Common myeloid progenitor, CD34-positive (primary cell): ENCODE data around the gene PPFIBP2.

Experiments
- CTCF ChIA-PET: fragments of 350-600 bp; sonication (Branson Sonifier 250); formaldehyde crosslinking; loops from one replicate; lab custom pipeline; 2021; ENCODE audit warnings: antibody characterized with exemption; lab: Charles Lee
- POLR2A ChIA-PET: fragments of 350-600 bp; sonication (Branson Sonifier 250); formaldehyde crosslinking; loops from one replicate; lab custom pipeline; 2021; ENCODE audit warnings: antibody characterized with exemption; lab: Charles Lee
- DNase-seq, 3 donors: peaks; one replicate each; pipeline versions ENCODE4 v3.0.0 to v3.0.0-alpha.2; 2013
- H3K27ac ChIP-seq, 2 experiments: 1 replicate in 1 of 2; 2 replicates in 1 of 2; pipeline ENCODE4 v1.7.0; 2013; ENCODE audit warnings: inconsistent platforms in 2 of 2, low read length in 2 of 2, mild to moderate bottlenecking in 2 of 2, low read depth in 1 of 2, moderate library complexity in 1 of 2; ENCODE audit not compliant: severe bottlenecking in 2 of 2, insufficient read depth in 1 of 2, poor library complexity in 1 of 2
- H3K27me3 ChIP-seq, 5 experiments: replicated peaks in 2 of 5; 1 replicate in 3 of 5; 2 replicates in 2 of 5; pipeline versions ENCODE4 v1.6.1 to v1.7.0; 2013; ENCODE audit warnings: low read length in 4 of 5, mild to moderate bottlenecking in 2 of 5, moderate library complexity in 2 of 5, inconsistent platforms in 1 of 5; ENCODE audit not compliant: insufficient read depth in 5 of 5, control insufficient read depth in 4 of 5
- H3K36me3 ChIP-seq, 4 experiments: 1 replicate in 2 of 4; 2 replicates in 2 of 4; pipeline versions ENCODE4 v1.6.1 to v1.7.0; 2013; ENCODE audit warnings: low read length in 3 of 4, control low read depth in 1 of 4, mild to moderate bottlenecking in 1 of 4; ENCODE audit not compliant: control insufficient read depth in 4 of 4, insufficient read depth in 4 of 4
- H3K4me1 ChIP-seq, 4 experiments: 1 replicate in 3 of 4; 2 replicates in 1 of 4; pipeline versions ENCODE4 v1.6.1 to v1.7.1; 2013; ENCODE audit warnings: low read length in 3 of 4, mild to moderate bottlenecking in 3 of 4, control low read depth in 1 of 4, inconsistent platforms in 1 of 4, moderate library complexity in 1 of 4; ENCODE audit not compliant: control insufficient read depth in 4 of 4, insufficient read depth in 4 of 4; ENCODE audit errors: control extremely low read depth in 1 of 4
- H3K4me3 ChIP-seq, 7 experiments: 1 replicate in 4 of 7; 2 replicates in 3 of 7; pipeline versions ENCODE4 v1.5.1 to v1.7.0; 2013; ENCODE audit warnings: mild to moderate bottlenecking in 7 of 7, low read length in 6 of 7, moderate library complexity in 6 of 7, inconsistent platforms in 2 of 7, low read depth in 2 of 7, control low read depth in 1 of 7; ENCODE audit not compliant: insufficient read depth in 4 of 7, control insufficient read depth in 1 of 7; ENCODE audit errors: extremely low read depth in 1 of 7
- H3K9me3 ChIP-seq, 5 experiments: 1 replicate in 4 of 5; 2 replicates in 1 of 5; pipeline versions ENCODE4 v1.6.1 to v1.7.1; 2013; ENCODE audit warnings: low read length in 4 of 5, mild to moderate bottlenecking in 2 of 5, inconsistent platforms in 1 of 5, low read depth in 1 of 5, moderate library complexity in 1 of 5; ENCODE audit not compliant: control insufficient read depth in 4 of 5, insufficient read depth in 2 of 5; ENCODE audit errors: control extremely low read depth in 1 of 5
- WGBS: methylation state at CpG from one replicate; pipeline ENCODE4 v1.1.5; 2013; ENCODE audit not compliant: insufficient coverage; 5-methylcytosine and 5-hydroxymethylcytosine counted together

PPFIBP2 gene

GRCh38 chr11:7570241-7570640 lies 56.4 kb downstream of the PPFIBP2 start:
- Histone ChIP-seq H3K27me3 (peaks cover 0 to 83% (median 42%) of the 10 kb centered on the region in 5 experiments), H3K9me3 (peaks cover 0 to 13% (median 5%) of the 10 kb centered on the region in 5 experiments), H3K4me3 (no peak overlapping the region), H3K36me3 (no peaks in the 10 kb centered on the region), H3K27ac (no peak overlapping the region), H3K4me1 (no peaks in the 10 kb centered on the region)
- no peak for DNase-seq
- POLR2A ChIA-PET: no interaction called here
- 100% methylated on average over 2 of the region's 2 CpGs for WGBS
- CTCF ChIA-PET: interaction anchor here (0.7 to 2.7 kb wide), 7 partner anchors 53 to 128 kb away, joined by 3 to 10 read pairs (median 5); no protein-coding TSS in a partner anchor

- DNase-seq: no peak
- ChIA-PET POLR2A (no interaction called here), CTCF (interaction anchor here (0.7 to 2.7 kb wide), 18 partner anchors 9 to 471 kb away, joined by 3 to 15 read pairs (median 4); no protein-coding TSS in a partner anchor)
- no peak overlapping the region for H3K27ac ChIP-seq
- WGBS: no CpG with 5 or more reads among the region's 1 CpG
- H3K36me3 ChIP-seq: no peaks in the 10 kb centered on the region
- peaks cover 0 to 83% (median 47%) of the 10 kb centered on the region in 5 experiments for H3K27me3 ChIP-seq
- H3K9me3 ChIP-seq: peaks cover 0 to 13% (median 5%) of the 10 kb centered on the region in 5 experiments
- no peak overlapping the region for H3K4me3 ChIP-seq
- H3K4me1 ChIP-seq: no peaks in the 10 kb centered on the region
Measured at GRCh38 chr11:7570938-7571521, 57.2 kb downstream of the PPFIBP2 start.

- CTCF ChIA-PET: interaction anchor here (0.7 to 2.7 kb wide), 15 partner anchors 9 to 472 kb away, joined by 3 to 15 read pairs (median 4); no protein-coding TSS in a partner anchor
- Histone ChIP-seq H3K9me3 (peaks cover 0 to 13% (median 5%) of the 10 kb centered on the region in 5 experiments), H3K4me3 (no peak overlapping the region), H3K4me1 (peaks cover 0 to 2% (median 0%) of the 10 kb centered on the region in 4 experiments), H3K36me3 (no peaks in the 10 kb centered on the region), H3K27ac (no peak overlapping the region), H3K27me3 (peaks cover 0 to 84% (median 52%) of the 10 kb centered on the region in 5 experiments)
- peak; percentile 17 to 35 (median 22) for DNase-seq
- 30% methylated on average over 2 of the region's 4 CpGs for WGBS
- POLR2A ChIA-PET: no interaction called here
Measured at GRCh38 chr11:7571640-7572000, 57.8 kb downstream of the PPFIBP2 start.

GRCh38 chr11:7572001-7572712 lies 58.4 kb downstream of the PPFIBP2 start:
- CTCF ChIA-PET: interaction anchor here (0.8 to 2.7 kb wide), 13 partner anchors 8 to 123 kb away, joined by 3 to 15 read pairs (median 5); no protein-coding TSS in a partner anchor
- Histone ChIP-seq H3K9me3 (peaks cover 0 to 13% (median 5%) of the 10 kb centered on the region in 5 experiments), H3K27me3 (peaks cover 0 to 90% (median 57%) of the 10 kb centered on the region in 5 experiments), H3K4me1 (peaks cover 0 to 7% (median 3%) of the 10 kb centered on the region in 4 experiments), H3K36me3 (no peaks in the 10 kb centered on the region), H3K27ac (no peak overlapping the region), H3K4me3 (no peak overlapping the region)
- WGBS: 78% methylated on average over 3 of the region's 4 CpGs
- POLR2A ChIA-PET: no interaction called here
- DNase-seq: no peak

GRCh38 chr11:7573193-7573557 lies 59.4 kb downstream of the PPFIBP2 start:
- Histone ChIP-seq H3K27ac (no peak overlapping the region), H3K4me1 (peaks cover 3 to 17% (median 14%) of the 10 kb centered on the region in 4 experiments), H3K36me3 (no peaks in the 10 kb centered on the region), H3K9me3 (peaks cover 0 to 9% (median 3%) of the 10 kb centered on the region in 5 experiments), H3K4me3 (peak overlapping the region in 1 of 7 experiments; percentile 6), H3K27me3 (peaks cover 0 to 91% (median 58%) of the 10 kb centered on the region in 5 experiments)
- CTCF ChIA-PET: no interaction called here
- POLR2A ChIA-PET: no interaction called here
- no peak for DNase-seq

- H3K9me3 ChIP-seq: peaks cover 0 to 3% (median 3%) of the 10 kb centered on the region in 5 experiments
- ChIA-PET CTCF (interaction anchor here (0.7 kb wide), 1 partner anchor 12 kb away, joined by 3 read pairs; no protein-coding TSS in a partner anchor), POLR2A (no interaction called here)
- no peak for DNase-seq
- no peaks in the 10 kb centered on the region for H3K36me3 ChIP-seq
- peaks cover 0 to 91% (median 59%) of the 10 kb centered on the region in 5 experiments for H3K27me3 ChIP-seq
- 90% methylated on average over 6 of the region's 9 CpGs for WGBS
- H3K4me3 ChIP-seq: no peak overlapping the region
- no peak overlapping the region for H3K27ac ChIP-seq
- peaks cover 3 to 23% (median 19%) of the 10 kb centered on the region in 4 experiments for H3K4me1 ChIP-seq
Measured at GRCh38 chr11:7573558-7574296, 59.9 kb downstream of the PPFIBP2 start.
